HG03460 (cell line): Measurements from ENCODE around the gene UBAP2L.

Source experiments
- ATAC-seq: cut with Tn5 transposase; IDR thresholded peaks from one replicate; pipeline ENCODE4 v1.9.1; 2021; ENCODE audit not compliant: unreplicated experiment

Gene UBAP2L, protein sequence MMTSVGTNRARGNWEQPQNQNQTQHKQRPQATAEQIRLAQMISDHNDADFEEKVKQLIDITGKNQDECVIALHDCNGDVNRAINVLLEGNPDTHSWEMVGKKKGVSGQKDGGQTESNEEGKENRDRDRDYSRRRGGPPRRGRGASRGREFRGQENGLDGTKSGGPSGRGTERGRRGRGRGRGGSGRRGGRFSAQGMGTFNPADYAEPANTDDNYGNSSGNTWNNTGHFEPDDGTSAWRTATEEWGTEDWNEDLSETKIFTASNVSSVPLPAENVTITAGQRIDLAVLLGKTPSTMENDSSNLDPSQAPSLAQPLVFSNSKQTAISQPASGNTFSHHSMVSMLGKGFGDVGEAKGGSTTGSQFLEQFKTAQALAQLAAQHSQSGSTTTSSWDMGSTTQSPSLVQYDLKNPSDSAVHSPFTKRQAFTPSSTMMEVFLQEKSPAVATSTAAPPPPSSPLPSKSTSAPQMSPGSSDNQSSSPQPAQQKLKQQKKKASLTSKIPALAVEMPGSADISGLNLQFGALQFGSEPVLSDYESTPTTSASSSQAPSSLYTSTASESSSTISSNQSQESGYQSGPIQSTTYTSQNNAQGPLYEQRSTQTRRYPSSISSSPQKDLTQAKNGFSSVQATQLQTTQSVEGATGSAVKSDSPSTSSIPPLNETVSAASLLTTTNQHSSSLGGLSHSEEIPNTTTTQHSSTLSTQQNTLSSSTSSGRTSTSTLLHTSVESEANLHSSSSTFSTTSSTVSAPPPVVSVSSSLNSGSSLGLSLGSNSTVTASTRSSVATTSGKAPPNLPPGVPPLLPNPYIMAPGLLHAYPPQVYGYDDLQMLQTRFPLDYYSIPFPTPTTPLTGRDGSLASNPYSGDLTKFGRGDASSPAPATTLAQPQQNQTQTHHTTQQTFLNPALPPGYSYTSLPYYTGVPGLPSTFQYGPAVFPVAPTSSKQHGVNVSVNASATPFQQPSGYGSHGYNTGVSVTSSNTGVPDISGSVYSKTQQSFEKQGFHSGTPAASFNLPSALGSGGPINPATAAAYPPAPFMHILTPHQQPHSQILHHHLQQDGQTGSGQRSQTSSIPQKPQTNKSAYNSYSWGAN

DNA sequence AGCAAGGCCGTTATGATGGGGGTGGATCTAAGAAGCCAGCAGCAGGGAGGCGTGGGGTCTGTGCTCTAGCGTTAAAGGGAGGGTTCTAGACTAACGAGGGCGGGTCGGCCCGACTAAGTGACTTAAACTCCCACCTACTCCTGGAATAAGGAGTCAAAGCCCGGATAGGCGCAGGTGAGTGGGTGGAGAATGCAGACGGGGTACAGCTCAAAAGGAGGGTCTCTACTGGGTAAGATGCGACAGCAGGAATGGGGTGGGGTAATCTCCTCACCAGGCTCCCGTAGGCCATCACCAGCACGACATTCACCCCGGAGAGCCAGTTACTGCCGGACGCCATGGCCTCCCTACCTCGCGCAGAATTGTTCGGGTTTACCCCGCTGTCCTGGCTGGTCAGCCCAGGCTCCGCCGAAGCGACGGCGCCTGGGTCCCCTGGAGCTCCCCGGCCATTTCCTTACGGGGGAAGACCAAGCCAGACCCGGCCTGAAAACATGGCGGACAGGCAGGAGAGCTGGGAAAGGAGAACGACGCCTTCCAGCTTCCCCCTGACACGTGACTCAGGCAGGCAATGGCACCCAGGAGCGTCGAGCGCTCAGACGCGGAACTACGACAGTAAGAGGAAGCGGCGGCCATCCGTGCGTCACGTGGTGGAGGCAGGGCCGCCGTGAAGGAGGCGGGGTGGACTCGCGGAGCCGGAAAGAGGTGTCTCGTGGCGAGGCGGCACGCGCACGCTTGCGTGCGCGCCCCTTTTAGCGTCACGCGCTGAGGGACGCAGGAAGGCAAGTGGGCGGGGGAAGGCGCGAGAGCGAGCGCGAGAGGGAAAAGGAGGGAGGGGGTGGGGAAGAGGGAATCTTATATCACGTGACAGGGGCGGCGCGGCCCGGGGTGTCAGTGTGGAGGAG lies at the start of gene UBAP2L:
Gene UBAP2L, plus strand, starts transcription at position 885 of the 899 bp plus-strand sequence. CDS start 4,169 bp downstream, outside the sequence.
- ATAC-seq = peak; percentile 91

DNA sequence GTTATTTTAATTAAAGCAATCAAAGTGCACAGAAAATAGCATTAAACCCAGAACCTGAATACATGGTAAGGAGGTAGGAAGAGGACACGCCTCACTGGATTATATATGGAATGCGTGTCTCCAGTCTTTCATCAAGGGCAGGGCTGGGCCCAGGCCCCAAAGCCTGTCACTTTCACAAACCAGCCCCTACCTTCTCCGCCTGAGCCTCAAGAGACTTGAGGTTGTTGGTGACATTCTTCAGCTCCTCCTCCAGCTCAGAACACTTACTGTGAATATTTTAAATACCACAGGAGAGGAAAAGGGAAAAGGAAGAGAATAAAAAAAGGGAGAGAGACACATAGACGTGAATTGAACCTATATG lies 49.6 kb upstream of the UBAP2L start:
- ATAC-seq = no peak

DNA sequence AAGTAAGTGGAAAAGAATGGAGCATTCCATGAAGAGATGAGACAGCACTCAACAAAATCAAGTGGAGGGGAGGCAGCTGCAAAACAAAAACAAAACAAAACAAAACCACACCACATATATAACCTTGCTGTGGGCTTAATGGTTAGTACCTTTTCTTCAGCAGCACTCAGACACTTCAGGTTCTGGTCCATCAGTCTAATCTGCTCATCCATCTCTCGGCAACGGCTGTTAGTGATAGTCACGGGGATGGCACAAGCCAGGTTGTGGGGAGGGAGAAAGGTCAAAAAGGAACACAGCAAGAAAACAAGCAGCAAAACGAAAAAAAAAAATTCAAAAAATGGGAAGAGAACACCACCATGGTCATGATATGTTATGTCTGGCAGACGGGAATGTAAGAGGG lies 48.9 kb upstream of the UBAP2L start:
- ATAC-seq = no peak

DNA sequence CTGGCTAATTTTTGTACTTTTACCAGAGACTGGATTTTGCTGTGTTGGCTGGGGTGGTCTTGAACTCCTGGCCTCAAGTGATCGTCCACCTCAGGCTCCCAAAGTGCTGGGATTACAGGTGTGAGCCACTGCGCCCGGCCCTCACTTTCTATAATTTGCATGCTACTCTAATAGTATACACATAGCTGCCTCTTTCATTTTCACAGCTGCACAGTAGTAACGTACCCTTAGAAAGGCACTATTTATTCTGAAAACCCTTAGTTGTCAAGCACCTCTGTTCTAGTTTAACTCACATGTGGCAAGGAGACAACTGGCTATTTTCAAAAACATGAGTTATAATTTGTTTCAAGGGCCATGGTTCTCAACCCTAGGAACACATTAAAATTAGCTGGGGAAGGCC lies 46.1 kb upstream of the UBAP2L start:
- ATAC-seq = no peak

DNA sequence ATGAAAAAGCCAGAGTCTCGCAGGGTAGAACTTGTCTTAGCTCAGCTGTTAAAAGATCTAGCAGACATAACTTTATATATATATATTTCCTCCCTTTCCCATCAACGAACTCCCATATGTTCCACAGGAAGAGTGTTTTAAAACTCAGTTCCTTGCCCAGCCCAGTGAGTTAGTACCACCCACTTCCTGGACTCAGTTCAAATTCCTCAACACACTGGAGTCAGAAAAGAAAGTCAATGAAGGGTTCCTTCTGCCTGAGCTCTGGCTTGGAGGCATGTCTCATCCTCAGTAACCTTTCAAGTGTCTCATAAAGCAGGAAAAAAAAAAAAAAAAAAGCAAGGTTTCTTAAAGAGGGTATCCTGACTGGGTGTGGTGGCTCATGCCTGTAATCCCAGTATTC lies 44.4 kb upstream of the UBAP2L start:
- ATAC-seq = no peak

DNA sequence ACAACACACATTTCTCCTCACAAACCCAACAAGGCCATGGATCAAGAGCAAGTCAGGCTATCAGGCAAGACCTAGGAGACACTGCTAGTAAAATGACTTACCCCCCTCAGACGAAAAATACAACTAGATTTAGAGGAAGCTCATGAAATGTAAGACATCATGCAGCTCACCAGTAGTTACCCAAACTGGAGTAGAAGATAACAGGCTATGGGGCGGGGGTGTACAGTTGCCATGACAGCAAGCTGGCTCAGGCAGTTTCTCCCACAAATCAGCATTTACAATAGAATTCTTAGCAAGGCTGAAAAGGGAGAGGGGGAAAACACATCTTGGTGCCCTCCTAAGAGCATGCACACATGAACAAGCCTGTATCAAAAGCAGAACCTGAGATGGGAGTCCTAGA lies 42.7 kb upstream of the UBAP2L start:
- no peak for ATAC-seq

DNA sequence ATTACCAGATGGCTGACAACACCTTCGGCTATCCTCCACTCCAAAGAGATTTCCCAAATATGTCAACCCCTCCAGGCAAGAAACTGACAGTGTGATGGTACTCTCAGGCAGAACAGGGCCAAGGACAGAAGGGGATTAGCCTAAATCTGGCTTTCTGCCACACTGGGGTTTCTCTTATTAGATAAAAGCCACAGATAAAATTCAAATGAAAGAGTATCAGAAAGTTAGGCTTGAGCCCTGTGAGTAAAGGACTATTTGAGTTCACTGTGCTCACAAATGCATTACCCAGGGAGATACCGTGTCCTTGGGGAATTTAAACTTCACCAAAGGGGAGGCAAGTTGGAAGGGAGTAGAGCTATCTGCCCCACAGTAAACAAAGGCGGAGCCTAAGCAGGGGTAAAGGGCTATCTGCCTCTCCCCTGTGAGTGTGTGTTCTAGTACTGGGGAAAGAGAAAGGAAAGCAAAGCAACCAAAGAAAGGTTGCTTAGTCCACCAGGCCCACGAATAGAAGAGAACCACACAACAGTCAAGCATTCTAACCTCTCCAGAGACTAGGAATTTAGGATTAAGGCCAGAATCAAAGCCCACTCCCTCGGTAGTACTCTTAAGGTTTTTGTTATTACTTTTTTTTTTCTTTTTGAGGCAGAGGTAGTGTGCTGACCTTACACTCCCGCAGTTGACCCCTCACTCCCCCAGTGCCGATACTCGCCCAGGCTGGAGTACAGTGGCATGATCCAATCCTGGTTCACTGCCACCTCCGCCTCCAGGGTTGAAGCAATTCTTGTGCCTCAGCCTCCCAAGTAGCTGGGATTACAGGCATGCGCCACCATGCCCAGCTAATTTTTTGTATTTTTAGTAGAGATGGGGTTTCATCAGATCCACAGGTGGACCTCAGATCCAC lies 41.6 kb upstream of the UBAP2L start:
- ATAC-seq = no peak

DNA sequence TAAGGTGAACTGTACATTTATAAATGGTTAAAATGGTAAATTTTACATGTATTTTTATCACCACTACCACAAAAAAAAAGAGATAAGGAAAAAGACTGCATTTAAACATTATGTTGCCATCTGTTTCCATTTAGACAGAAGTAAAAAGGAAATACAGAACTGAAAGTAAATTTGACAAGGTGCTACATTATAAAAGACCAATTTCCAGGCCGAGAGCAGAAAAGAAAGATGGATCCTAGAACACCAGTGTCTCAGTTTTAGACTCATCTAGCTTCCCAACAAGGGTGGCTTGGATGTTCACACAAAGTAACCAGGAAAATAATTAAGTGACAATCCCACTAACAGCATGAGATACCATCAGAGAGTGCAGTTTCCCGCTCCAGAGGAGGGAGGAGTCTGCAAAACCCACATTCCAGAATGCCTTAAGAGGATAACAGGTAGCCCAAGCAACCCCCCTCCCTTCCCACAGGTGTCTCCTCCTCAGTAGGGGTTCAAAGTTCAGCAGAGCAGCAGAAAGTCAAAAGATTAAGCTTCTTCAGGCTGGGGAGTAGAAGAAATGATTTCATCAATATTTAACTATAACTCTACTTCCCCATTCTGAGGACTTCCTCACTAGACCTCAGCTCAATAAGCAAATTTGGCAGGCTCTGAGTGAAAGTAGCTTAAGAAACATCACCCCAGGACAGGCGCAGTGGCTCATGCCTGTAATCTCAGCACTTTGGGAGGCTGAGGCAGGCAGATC lies 40.6 kb upstream of the UBAP2L start:
- ATAC-seq = no peak

DNA sequence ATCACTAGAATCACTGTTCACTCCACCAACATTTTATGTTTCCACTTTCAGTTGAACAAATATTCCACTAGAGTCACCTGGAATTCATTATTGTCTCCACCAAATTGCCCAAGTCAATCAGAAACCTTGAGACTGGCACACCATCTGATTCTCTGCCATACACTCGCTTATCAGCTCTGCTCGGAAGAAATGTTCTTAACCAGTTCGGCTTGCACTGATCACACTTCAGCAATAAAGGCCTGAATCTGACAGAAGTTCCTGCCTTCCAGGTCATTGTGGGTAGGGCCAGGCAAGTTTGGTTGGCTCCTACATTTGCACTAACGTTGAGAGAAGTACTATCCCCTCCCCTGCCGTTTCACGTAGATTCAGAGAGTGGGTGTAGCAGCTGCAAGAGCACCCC lies 38.8 kb upstream of the UBAP2L start:
- no peak for ATAC-seq

DNA sequence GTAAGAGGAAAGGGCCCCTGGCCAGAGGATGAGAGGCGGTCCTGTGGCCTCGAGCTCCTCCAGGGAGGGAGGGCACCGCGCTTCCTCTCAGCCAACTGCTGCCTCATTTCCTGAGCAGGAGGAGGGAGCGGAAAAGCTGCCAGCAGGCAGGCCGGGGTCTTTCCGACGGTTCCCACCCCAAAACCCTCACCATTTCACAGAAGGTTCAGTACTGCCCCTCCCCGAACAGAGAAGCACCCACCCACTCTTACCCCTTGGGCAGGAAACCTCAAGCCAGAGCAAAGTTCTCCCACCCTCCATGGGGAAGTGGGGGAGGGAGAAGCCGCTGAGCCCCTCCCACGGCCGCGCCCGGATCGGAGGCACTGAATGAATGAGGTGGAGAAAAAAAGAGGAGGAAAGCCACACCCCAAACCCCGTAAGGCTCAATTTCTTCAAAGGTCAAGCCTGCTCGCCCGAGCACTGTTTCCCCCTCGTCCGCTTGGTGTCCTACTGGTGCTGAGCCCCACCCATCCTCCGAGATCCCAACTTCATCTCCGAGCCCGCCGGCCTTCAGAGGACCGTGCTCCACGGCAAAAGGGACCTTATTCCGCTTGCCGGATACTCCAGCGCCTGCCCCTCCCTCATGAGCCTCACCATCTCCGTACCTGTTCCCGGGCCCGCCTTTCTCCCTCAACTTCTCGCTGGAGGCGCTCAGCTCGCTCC lies 38.3 kb upstream of the UBAP2L start:
- ATAC-seq = peak; percentile 53

DNA sequence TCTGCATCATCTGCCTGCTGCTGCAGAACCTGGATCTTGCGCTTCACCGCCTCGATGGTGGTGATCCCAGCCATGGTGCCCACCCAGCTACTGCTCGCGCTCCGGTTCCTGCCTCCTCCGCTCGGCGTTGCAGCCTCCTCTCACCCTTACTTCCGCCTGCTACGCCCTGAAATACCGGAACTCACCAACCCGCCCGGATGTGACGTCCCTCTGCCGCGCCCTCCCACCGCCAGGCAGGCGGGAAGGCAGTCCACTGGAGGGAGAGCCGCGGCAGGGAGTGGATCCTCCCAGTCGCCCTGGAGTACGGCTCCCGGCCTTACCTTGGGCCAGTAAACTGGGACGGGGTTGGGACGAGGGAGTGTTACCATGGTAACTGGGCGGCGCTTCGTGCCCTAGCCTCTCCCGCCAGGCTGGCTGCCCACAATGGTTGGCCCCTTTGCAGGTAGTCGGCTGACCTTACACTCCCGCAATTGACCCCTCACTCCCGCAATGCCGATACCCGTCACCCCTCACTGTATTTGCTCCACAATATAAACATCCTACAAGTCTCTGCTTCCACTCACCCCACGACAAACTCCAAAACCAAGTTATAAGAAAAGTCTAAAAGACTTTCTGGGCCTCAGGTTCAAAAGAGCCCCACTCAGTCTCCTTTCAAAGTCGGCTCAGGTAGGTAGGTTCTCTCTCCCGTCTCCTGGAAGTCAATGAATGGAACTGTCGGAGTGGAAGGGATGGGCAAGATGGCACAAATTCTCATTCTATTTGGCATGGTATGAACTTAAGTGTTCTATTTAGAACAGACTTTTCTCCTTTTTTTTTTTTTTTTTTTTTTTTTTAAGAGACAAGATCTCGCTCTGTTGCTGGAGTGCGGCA lies 37.5 kb upstream of the UBAP2L start:
- ATAC-seq = peak; percentile 60

DNA sequence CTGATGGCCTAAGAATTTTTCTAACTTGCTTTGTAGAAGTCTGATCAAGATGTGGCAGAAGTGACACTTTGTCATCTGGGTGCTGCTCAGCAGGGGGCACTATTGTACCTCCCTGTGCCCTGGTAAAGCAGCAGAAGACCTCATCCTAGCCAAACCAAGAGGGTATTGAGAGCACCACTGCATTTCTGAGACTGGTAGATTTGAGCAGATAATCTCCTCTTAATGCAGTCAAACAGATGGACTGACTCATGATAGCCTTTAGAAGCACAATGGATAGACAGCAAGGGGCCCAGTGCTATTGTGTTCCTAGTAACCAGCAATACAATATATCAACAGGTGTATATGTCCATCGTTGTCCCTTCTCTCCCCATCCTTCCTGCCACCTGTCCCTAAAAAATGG lies 34.6 kb upstream of the UBAP2L start:
- ATAC-seq = no peak

DNA sequence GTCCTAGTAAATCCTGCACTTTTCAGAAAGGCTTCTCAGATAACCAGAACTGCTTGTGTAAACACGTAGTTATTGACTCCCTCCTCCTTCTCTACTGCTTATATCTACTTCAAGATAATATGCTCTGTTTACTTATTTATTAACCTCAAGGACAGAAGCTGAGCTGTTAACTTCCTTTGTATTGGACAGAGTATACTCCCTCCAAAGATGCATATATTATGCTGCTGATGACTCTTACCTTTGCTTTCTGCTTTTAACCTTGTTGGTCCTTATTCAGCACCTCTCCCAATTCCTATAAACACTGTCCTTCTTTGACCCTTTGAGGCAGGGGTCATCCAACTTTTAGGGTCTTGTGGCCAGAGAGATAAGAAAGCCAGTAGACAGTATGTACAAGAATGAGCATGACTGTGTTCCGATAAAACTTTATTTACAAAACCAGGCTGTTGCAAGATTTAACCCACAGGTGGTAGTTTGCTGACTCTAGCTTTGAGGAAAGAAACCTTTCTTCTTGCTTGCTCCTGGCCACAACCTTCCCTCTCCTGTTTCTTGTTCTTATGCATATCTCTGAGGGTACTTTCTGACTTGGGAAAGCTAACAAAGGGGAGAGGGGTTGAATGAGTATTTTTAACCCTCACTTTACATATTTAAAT lies 33.8 kb upstream of the UBAP2L start:
- no peak for ATAC-seq

DNA sequence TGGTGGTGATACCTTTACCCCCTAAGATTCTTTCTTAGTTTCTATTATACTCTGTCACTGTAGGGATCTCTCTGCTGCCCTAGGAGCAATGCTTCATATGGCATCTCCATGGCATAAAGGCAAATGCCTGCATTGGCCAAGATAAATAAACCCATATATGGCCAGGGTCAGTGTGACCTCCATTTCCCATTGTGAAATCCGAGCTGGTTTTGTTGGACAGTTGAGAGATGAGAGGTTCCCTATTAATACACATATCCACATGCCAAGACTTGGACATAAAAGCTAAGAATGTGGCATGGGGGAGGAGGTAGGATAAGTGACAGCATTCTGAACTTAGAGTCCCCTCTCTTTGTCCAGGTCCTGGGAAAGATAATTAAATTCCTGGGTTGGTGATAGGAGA lies 30.2 kb upstream of the UBAP2L start:
- no peak for ATAC-seq

DNA sequence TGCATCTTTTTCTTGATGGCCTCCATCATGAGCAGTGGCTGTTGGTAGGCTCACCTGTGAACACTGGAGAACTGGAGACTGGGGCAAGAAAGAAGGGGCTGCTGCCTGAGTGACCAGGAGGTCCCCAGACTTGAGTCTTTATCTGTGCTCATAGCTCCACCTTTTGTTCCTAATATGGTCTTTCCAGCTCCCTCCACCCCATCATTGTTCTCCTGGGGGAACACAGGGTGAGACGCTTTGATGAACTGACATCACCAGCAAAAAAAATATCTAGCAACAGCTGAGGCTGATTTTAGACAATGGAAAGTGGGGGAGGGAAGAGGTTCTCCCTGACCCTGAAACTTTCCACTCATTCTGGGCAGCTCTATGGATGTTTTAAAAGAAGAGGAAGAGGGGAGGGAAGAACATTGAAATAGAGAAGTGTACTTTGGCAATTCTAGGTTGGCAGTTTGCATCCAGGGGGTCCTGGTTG lies 28.7 kb upstream of the UBAP2L start, which contains the start of gene TPM3:
Gene TPM3, minus strand, starts transcription at position 111 of the 472 bp plus-strand sequence. Its CDS starts 82 bp downstream, at position 29.
- ATAC-seq = no peak

DNA sequence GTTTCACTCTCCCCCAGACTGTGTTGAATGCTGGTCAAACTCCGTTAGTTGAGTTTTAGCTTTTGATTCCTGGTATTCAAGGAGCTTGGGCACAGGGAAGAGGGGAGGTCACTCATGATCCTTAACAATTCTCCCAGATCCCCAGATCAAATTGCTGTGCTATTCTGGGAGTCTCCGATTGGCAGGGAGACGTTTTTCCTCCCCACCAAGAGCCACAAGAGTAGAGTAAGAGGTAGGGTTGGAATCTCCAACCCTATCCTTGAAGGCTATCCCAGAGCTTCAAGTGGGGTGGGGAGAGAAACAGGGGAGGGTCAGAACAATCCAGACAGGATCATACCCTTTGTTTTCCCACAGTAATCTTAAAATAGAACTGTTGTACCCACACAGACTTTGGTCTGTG lies 28.3 kb upstream of the UBAP2L start:
- no peak for ATAC-seq

DNA sequence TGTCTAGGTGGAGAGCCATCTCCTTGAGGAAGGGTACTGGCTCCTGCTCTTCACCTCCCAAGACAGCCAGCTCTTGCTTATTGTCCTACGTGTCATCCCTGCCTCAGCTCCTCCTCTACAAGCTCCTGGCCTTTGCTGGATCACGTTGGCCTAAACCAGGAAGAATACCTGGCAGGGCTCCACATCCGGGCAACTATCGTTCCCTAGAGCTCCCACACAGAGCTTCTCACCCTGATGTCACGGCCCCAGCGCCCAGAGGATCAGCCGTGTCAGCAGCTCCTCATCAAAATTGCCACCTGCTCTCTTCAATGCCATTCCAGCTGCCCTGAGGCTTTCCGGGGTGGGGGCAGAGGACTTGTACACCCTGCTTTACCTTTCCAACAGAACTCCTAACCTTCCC lies 26.9 kb upstream of the UBAP2L start:
- ATAC-seq = no peak
